B cell (primary cell): ENCODE data around the gene IKZF2. TPM values are rescaled to one million over a fixed set of nuclear protein-coding genes. Genes with fewer than 3 reads are reported as not detected.

Experiments used
- ATAC-seq: fragments of 200-7000 bp; cut with Tn5 transposase; one replicate; pipeline ENCODE4 v1.10.0; 2021; ENCODE audit warnings: low read depth, mild to moderate bottlenecking, moderate number of reproducible peaks, moderate library complexity
- CTCF ChIA-PET: fragments of 350-600 bp; sonication (Branson Sonifier 250); formaldehyde crosslinking; loops from one replicate; lab custom pipeline; 2021; ENCODE audit warnings: antibody characterized with exemption, inconsistent platforms; lab: Charles Lee
- POLR2A ChIA-PET: fragments of 350-600 bp; sonication (Branson Sonifier 250); formaldehyde crosslinking; loops from one replicate; lab custom pipeline; 2021; ENCODE audit warnings: antibody characterized with exemption; lab: Charles Lee
- DNase-seq: peaks from one replicate; pipeline ENCODE4 v3.0.0; 2013
- H2AFZ ChIP-seq: 2 replicates; pipeline ENCODE4 v1.6.1; 2012; ENCODE audit warnings: mild to moderate bottlenecking, low read depth, low read length; ENCODE audit not compliant: insufficient read depth, poor library complexity, severe bottlenecking
- H3K27ac ChIP-seq, 2 donors: 1 replicate in 1 of 2; 2 replicates in 1 of 2; pipeline ENCODE4 v1.5.1; 2012 to 2013; ENCODE audit warnings: low read length in 2 of 2, mild to moderate bottlenecking in 2 of 2, moderate library complexity in 1 of 2
- H3K27me3 ChIP-seq, 4 experiments: fragments of 200-600 bp in 1 of 4; sonication (generic) in 1 of 4; replicated peaks in 1 of 4; 1 replicate in 2 of 4; 2 replicates in 2 of 4; pipeline versions ENCODE4 v1.6.1 to v1.7.0; 2013 to 2016; ENCODE audit warnings: low read length in 3 of 4, mild to moderate bottlenecking in 2 of 4, mixed read lengths in 1 of 4, moderate library complexity in 1 of 4; ENCODE audit not compliant: insufficient read depth in 4 of 4, control insufficient read depth in 3 of 4; ENCODE audit errors: control extremely low read depth in 1 of 4
- H3K36me3 ChIP-seq, 2 experiments: replicated peaks in 1 of 2; 1 replicate in 1 of 2; 2 replicates in 1 of 2; pipeline versions ENCODE4 v1.6.1 to v1.7.1; 2013; ENCODE audit warnings: low read length in 1 of 2; ENCODE audit not compliant: insufficient read depth in 2 of 2, control insufficient read depth in 1 of 2; ENCODE audit errors: control extremely low read depth in 1 of 2, extremely low read depth in 1 of 2
- H3K4me1 ChIP-seq, 2 donors: fragments of 200-600 bp in 1 of 2; sonication (generic) in 1 of 2; 1 replicate in 1 of 2; 2 replicates in 1 of 2; pipeline versions ENCODE4 v1.5.1 to v1.6.1; 2013 to 2017; ENCODE audit warnings: low read length in 2 of 2; ENCODE audit not compliant: control insufficient read depth in 2 of 2, insufficient read depth in 2 of 2
- H3K4me2 ChIP-seq: replicated peaks from 2 replicates; pipeline ENCODE3; 2012; ENCODE audit warnings: mild to moderate bottlenecking, low read depth, low read length; ENCODE audit not compliant: poor library complexity, severe bottlenecking
- H3K4me3 ChIP-seq, 5 experiments: fragments of 200-600 bp in 1 of 5; sonication (generic) in 1 of 5; 1 replicate in 3 of 5; 2 replicates in 2 of 5; pipeline versions ENCODE4 v1.5.1 to v1.7.0; 2011 to 2016; ENCODE audit warnings: low read length in 4 of 5, mild to moderate bottlenecking in 4 of 5, low read depth in 2 of 5, control low read depth in 1 of 5, moderate library complexity in 1 of 5; ENCODE audit not compliant: insufficient read depth in 1 of 5; ENCODE audit errors: control extremely low read depth in 1 of 5, extremely low read depth in 1 of 5
- H3K79me2 ChIP-seq: fragments of 200-600 bp; sonication (generic); one replicate; pipeline ENCODE4 v1.6.0; 2016; ENCODE audit warnings: low read length; ENCODE audit not compliant: control insufficient read depth, insufficient read depth
- H3K9ac ChIP-seq: fragments of 200-600 bp; sonication (generic); 2 replicates; pipeline ENCODE4 v1.6.1; 2017; ENCODE audit warnings: mild to moderate bottlenecking, low read length, moderate library complexity
- H3K9me3 ChIP-seq, 3 donors: one replicate each; pipeline versions ENCODE4 v1.6.1 to v1.7.1; 2013; ENCODE audit warnings: low read length in 2 of 3; ENCODE audit not compliant: control insufficient read depth in 2 of 3, insufficient read depth in 1 of 3; ENCODE audit errors: control extremely low read depth in 1 of 3
- H4K20me1 ChIP-seq: 2 replicates; pipeline ENCODE4 v1.6.0; 2012; ENCODE audit warnings: mild to moderate bottlenecking, low read length; ENCODE audit not compliant: insufficient read depth, control insufficient read depth, poor library complexity, severe bottlenecking
- H3K27ac Mint-ChIP-seq: one replicate; pipeline ENCODE4 v1.8.0; 2021; ENCODE audit warnings: mixed read lengths
- H3K27me3 Mint-ChIP-seq: one replicate; pipeline ENCODE4 v1.8.0; 2021; ENCODE audit warnings: mixed read lengths
- H3K4me1 Mint-ChIP-seq: one replicate; pipeline ENCODE4 v1.8.0; 2021; ENCODE audit warnings: mixed read lengths
- H3K4me3 Mint-ChIP-seq: one replicate; pipeline ENCODE4 v1.8.0; 2021; ENCODE audit warnings: mixed read lengths
- H3K9me3 Mint-ChIP-seq: one replicate; pipeline ENCODE4 v1.8.0; 2022; ENCODE audit warnings: mixed read lengths; ENCODE audit not compliant: insufficient read depth
- EZH2 ChIP-seq: IDR thresholded peaks from 2 replicates; pipeline ENCODE4 v1.6.1; 2012; ENCODE audit warnings: borderline replicate concordance, low read depth, mild to moderate bottlenecking, moderate library complexity, low read length; ENCODE audit not compliant: insufficient read depth, poor library complexity, severe bottlenecking
- WGBS: methylation state at CpG from one replicate; pipeline ENCODE4 v1.1.5; 2013; ENCODE audit warnings: missing lambda C conversion rate; ENCODE audit not compliant: insufficient coverage; 5-methylcytosine and 5-hydroxymethylcytosine counted together
- intact Hi-C: fragments of 100-400 bp; cut with micrococcal nuclease; formaldehyde crosslinking; loops from one replicate; pipeline ENCODE4 v1.10.0; 2022
- polyA plus RNA-seq: library from polyadenylated mRNA; depleted of rRNA; stranded (reverse); fragments of >200 nt; gene quantifications from 2 replicates; pipeline ENCODE4 v1.2.3, GENCODE V29; 2012
- total RNA-seq, 2 donors: library from RNA; stranded (reverse); fragments of 120-200 nt in 1 of 2; gene quantifications; 1 replicate in 1 of 2; 2 replicates in 1 of 2; pipeline versions ENCODE4 v1.2.3 to v1.2.4, GENCODE V29; 2013 to 2022
- TF ChIP-seq, protein P1 (sequence below): fragments of 200-600 bp; IDR thresholded peaks from one replicate; pipeline ENCODE4 v1.8.0; 2022; ENCODE audit warnings: antibody characterized with exemption, mild to moderate bottlenecking

Gene IKZF2
- total and polyA plus RNA-seq, 2 donors (not counting 1 experiment from before 2014, with no cell fraction given): 2.5 to 49.3 TPM

DNA sequence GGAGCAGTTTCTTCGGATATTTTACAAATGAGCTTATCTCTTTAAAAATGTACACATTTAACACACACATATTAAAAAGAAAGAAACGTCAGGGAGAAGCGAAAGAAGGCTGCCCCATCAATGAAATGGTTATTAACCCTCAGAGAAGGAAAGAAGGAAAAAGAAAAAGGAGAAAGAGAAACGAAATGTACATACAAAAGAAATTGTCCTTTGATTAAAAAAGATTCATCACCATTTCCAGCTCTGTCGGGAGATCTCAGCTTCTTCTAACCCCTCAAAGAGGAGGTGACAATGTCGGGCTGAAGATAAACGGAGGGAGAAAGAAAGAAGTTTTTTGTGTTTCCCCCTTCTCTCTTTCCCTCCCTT lies 1.5 kb downstream of the IKZF2 start:
- no peak for ATAC-seq
- ChIA-PET CTCF (interaction anchor here (0.7 to 7.3 kb wide), 4 partner anchors 9 to 372 kb away, joined by 3 to 141 read pairs (median 6); no protein-coding TSS in a partner anchor), POLR2A (interaction anchor here (0.6 to 0.7 kb wide), 3 partner anchors 9 to 89 kb away, joined by 3 to 11 read pairs (median 5); no protein-coding TSS in a partner anchor)
- intact Hi-C loops: loop anchor here (2.0 to 5.0 kb wide), 2 partner anchors 33 to 148 kb away; no protein-coding TSS in a partner anchor
- peak overlapping the region; percentile 78 for H3K4me2 ChIP-seq
- peaks cover 23 to 30% of the 10 kb centered on the region in 2 donors for H3K4me1 ChIP-seq
- TF ChIP-seq, protein P1, sequence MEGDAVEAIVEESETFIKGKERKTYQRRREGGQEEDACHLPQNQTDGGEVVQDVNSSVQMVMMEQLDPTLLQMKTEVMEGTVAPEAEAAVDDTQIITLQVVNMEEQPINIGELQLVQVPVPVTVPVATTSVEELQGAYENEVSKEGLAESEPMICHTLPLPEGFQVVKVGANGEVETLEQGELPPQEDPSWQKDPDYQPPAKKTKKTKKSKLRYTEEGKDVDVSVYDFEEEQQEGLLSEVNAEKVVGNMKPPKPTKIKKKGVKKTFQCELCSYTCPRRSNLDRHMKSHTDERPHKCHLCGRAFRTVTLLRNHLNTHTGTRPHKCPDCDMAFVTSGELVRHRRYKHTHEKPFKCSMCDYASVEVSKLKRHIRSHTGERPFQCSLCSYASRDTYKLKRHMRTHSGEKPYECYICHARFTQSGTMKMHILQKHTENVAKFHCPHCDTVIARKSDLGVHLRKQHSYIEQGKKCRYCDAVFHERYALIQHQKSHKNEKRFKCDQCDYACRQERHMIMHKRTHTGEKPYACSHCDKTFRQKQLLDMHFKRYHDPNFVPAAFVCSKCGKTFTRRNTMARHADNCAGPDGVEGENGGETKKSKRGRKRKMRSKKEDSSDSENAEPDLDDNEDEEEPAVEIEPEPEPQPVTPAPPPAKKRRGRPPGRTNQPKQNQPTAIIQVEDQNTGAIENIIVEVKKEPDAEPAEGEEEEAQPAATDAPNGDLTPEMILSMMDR: no peak
- no peak for TF ChIP-seq EZH2
- no peaks in the 10 kb centered on the region for H4K20me1 ChIP-seq
- no peaks in the 10 kb centered on the region for H3K27me3 ChIP-seq
- H3K9me3 ChIP-seq: no peaks in the 10 kb centered on the region
- WGBS: no CpG with 5 or more reads among the region's 7 CpGs
- no peaks in the 10 kb centered on the region for H3K27me3 Mint-ChIP-seq
- peak overlapping the region; percentile 86 for H3K9ac ChIP-seq
- H2AFZ ChIP-seq: peak overlapping the region; percentile 74
- H3K9me3 Mint-ChIP-seq: no peaks in the 10 kb centered on the region
- no peaks in the 10 kb centered on the region for H3K36me3 ChIP-seq
- no peak for DNase-seq
- peaks cover 15% of the 10 kb centered on the region for H3K79me2 ChIP-seq
- peak overlapping the region; percentile 50 to 90 (median 77) for H3K4me3 ChIP-seq
- peak overlapping the region; percentile 74 to 91 for H3K27ac ChIP-seq
- peak overlapping the region; percentile 96 for H3K4me3 Mint-ChIP-seq
- H3K4me1 Mint-ChIP-seq: peaks cover 54% of the 10 kb centered on the region
- H3K27ac Mint-ChIP-seq: peak overlapping the region; percentile 88

DNA sequence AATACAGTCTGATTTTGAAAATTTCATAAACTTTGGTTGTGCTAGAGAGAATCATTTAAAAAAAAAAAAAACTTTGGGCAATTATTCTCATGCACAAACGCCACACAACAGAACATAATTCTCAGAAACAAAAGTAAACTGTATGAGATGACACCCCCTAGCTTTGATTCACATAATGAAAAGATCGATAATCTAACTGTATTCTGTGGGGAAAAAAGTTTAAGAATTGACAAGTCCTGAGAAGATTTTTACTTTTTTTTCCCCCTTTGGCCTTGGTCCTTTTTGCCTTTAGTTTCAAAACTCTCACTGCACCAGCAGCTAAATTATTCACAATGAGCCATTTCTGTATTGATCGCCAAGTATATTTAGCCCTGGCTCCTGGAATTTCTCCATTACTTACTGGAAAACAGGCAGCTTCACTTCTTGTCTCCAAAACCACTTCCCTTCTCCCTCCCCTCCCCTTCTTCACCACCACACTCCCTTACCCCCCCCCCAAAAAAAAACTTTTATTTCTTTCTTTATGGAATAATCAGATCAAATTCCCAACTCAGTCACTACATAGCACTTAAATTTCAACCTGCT lies 2.0 kb downstream of the IKZF2 start:
- Histone ChIP-seq H3K9ac (peak overlapping the region; percentile 86), H3K36me3 (no peaks in the 10 kb centered on the region), H3K79me2 (peaks cover 15% of the 10 kb centered on the region), H3K9me3 (no peaks in the 10 kb centered on the region), H3K4me3 (peak overlapping the region; percentile 50 to 90 (median 77)), H3K27ac (peak overlapping the region; percentile 74 to 91), H2AFZ (peak overlapping the region; percentile 74), H3K4me1 (peaks cover 23 to 30% of the 10 kb centered on the region in 2 donors), H4K20me1 (no peaks in the 10 kb centered on the region), H3K4me2 (peak overlapping the region; percentile 78), H3K27me3 (no peaks in the 10 kb centered on the region)
- no peak for ATAC-seq
- Mint-ChIP-seq H3K9me3 (no peaks in the 10 kb centered on the region), H3K4me3 (peak overlapping the region; percentile 96), H3K27me3 (no peaks in the 10 kb centered on the region), H3K4me1 (peaks cover 54% of the 10 kb centered on the region), H3K27ac (peak overlapping the region; percentile 11)
- TF ChIP-seq, protein P1: no peak
- no peak for TF ChIP-seq EZH2
- DNase-seq: no peak
- 13% methylated on average over 1 of the region's 3 CpGs for WGBS
- POLR2A ChIA-PET: interaction anchor here (0.6 to 0.7 kb wide), 3 partner anchors 9 to 90 kb away, joined by 3 to 11 read pairs (median 5); no protein-coding TSS in a partner anchor
- CTCF ChIA-PET: interaction anchor here (0.7 to 7.3 kb wide), 5 partner anchors 9 to 465 kb away, joined by 3 to 141 read pairs (median 4); no protein-coding TSS in a partner anchor
- intact Hi-C loops: no loop called here
